Measurements from ENCODE around the gene FOXL3.

Gene FOXL3

GRCh38 chr7:276230-276835 is 13.6 kb upstream of the FOXL3 start:
- H3K9me3 ChIP-seq (ENCODE audit: control insufficient read depth in 1 of 2, low read length in 2 of 2): peaks cover 0 to 20% of the 10 kb centered on the region in 2 donors
- no peak overlapping the region for H3K4me3 ChIP-seq (ENCODE audit: low read depth in 1 of 2, low read length in 2 of 2)

GRCh38 chr7:277228-277627 is 12.7 kb upstream of the FOXL3 start:
- Histone ChIP-seq H3K36me3 (ENCODE audit: control insufficient read depth in 1 of 2, insufficient read depth in 2 of 2, low read length in 2 of 2) (no peaks in the 10 kb centered on the region), H3K9ac (ENCODE audit: low read depth in 1 of 2, low read length in 2 of 2) (no peak overlapping the region), H3K27ac (ENCODE audit: low read depth, low read length) (no peak overlapping the region), H3K27me3 (ENCODE audit: control insufficient read depth in 1 of 2, insufficient read depth in 2 of 2, low read length in 2 of 2) (no peaks in the 10 kb centered on the region), H3K4me3 (ENCODE audit: low read depth in 1 of 2, low read length in 2 of 2) (no peak overlapping the region), H3K4me1 (ENCODE audit: control insufficient read depth in 1 of 2, insufficient read depth in 2 of 2, low read length in 2 of 2) (no peaks in the 10 kb centered on the region), H3K9me3 (ENCODE audit: control insufficient read depth in 1 of 2, low read length in 2 of 2) (peaks cover 0 to 20% of the 10 kb centered on the region in 2 donors)

More at GRCh38 chr7:276230-276835, 13.6 kb upstream of the FOXL3 start:
- Histone ChIP-seq H3K27me3 (ENCODE audit: control insufficient read depth in 1 of 2, insufficient read depth in 2 of 2, low read length in 2 of 2) (no peaks in the 10 kb centered on the region), H3K36me3 (ENCODE audit: control insufficient read depth in 1 of 2, insufficient read depth in 2 of 2, low read length in 2 of 2) (no peaks in the 10 kb centered on the region), H3K4me1 (ENCODE audit: control insufficient read depth in 1 of 2, insufficient read depth in 2 of 2, low read length in 2 of 2) (no peaks in the 10 kb centered on the region), H3K27ac (ENCODE audit: low read depth, low read length) (no peak overlapping the region), H3K9ac (ENCODE audit: low read depth in 1 of 2, low read length in 2 of 2) (no peak overlapping the region)

GRCh38 chr7:278081-278480 is 11.9 kb upstream of the FOXL3 start:
- H3K4me3 ChIP-seq (ENCODE audit: low read depth in 1 of 2, low read length in 2 of 2): no peak overlapping the region
- no peak overlapping the region for H3K9ac ChIP-seq (ENCODE audit: low read depth in 1 of 2, low read length in 2 of 2)
- no peaks in the 10 kb centered on the region for H3K27me3 ChIP-seq (ENCODE audit: control insufficient read depth in 1 of 2, insufficient read depth in 2 of 2, low read length in 2 of 2)
- no peak overlapping the region for H3K27ac ChIP-seq (ENCODE audit: low read depth, low read length)
- no peaks in the 10 kb centered on the region for H3K36me3 ChIP-seq (ENCODE audit: control insufficient read depth in 1 of 2, insufficient read depth in 2 of 2, low read length in 2 of 2)
- H3K4me1 ChIP-seq (ENCODE audit: control insufficient read depth in 1 of 2, insufficient read depth in 2 of 2, low read length in 2 of 2): no peaks in the 10 kb centered on the region
- H3K9me3 ChIP-seq (ENCODE audit: control insufficient read depth in 1 of 2, low read length in 2 of 2): peaks cover 0 to 14% of the 10 kb centered on the region in 2 donors

GRCh38 chr7:279821-280220 is 10.1 kb upstream of the FOXL3 start:
- Histone ChIP-seq H3K4me3 (ENCODE audit: low read depth in 1 of 2, low read length in 2 of 2) (no peak overlapping the region), H3K9me3 (ENCODE audit: control insufficient read depth in 1 of 2, low read length in 2 of 2) (peaks cover 0 to 11% of the 10 kb centered on the region in 2 donors), H3K27ac (ENCODE audit: low read depth, low read length) (no peak overlapping the region), H3K27me3 (ENCODE audit: control insufficient read depth in 1 of 2, insufficient read depth in 2 of 2, low read length in 2 of 2) (no peaks in the 10 kb centered on the region), H3K9ac (ENCODE audit: low read depth in 1 of 2, low read length in 2 of 2) (no peak overlapping the region), H3K36me3 (ENCODE audit: control insufficient read depth in 1 of 2, insufficient read depth in 2 of 2, low read length in 2 of 2) (no peaks in the 10 kb centered on the region), H3K4me1 (ENCODE audit: control insufficient read depth in 1 of 2, insufficient read depth in 2 of 2, low read length in 2 of 2) (peaks cover 4% of the 10 kb centered on the region in 2 donors)

- Histone ChIP-seq H3K27me3 (ENCODE audit: control insufficient read depth in 1 of 2, insufficient read depth in 2 of 2, low read length in 2 of 2) (no peaks in the 10 kb centered on the region), H3K9ac (ENCODE audit: low read depth in 1 of 2, low read length in 2 of 2) (no peak overlapping the region), H3K4me1 (ENCODE audit: control insufficient read depth in 1 of 2, insufficient read depth in 2 of 2, low read length in 2 of 2) (peaks cover 9 to 11% of the 10 kb centered on the region in 2 donors)
These were observed 9.5 kb upstream of the FOXL3 start for GRCh38 chr7:280461-280860.

GRCh38 chr7:281637-282036 is 8.3 kb upstream of the FOXL3 start:
- peaks cover 0 to 3% of the 10 kb centered on the region in 2 donors for H3K27me3 ChIP-seq (ENCODE audit: control insufficient read depth in 1 of 2, insufficient read depth in 2 of 2, low read length in 2 of 2)
- H3K4me3 ChIP-seq (ENCODE audit: low read depth in 1 of 2, low read length in 2 of 2): no peak overlapping the region
- peaks cover 0 to 4% of the 10 kb centered on the region in 2 donors for H3K9me3 ChIP-seq (ENCODE audit: control insufficient read depth in 1 of 2, low read length in 2 of 2)

More at GRCh38 chr7:280461-280860, 9.5 kb upstream of the FOXL3 start:
- H3K9me3 ChIP-seq (ENCODE audit: control insufficient read depth in 1 of 2, low read length in 2 of 2): peaks cover 0 to 11% of the 10 kb centered on the region in 2 donors
- no peak overlapping the region for H3K27ac ChIP-seq (ENCODE audit: low read depth, low read length)
- no peaks in the 10 kb centered on the region for H3K36me3 ChIP-seq (ENCODE audit: control insufficient read depth in 1 of 2, insufficient read depth in 2 of 2, low read length in 2 of 2)
- H3K4me3 ChIP-seq (ENCODE audit: low read depth in 1 of 2, low read length in 2 of 2): no peak overlapping the region

GRCh38 chr7:282621-283020 is 7.3 kb upstream of the FOXL3 start:
- Histone ChIP-seq H3K27me3 (ENCODE audit: control insufficient read depth in 1 of 2, insufficient read depth in 2 of 2, low read length in 2 of 2) (peaks cover 0 to 3% of the 10 kb centered on the region in 2 donors), H3K9ac (ENCODE audit: low read depth in 1 of 2, low read length in 2 of 2) (no peak overlapping the region), H3K9me3 (ENCODE audit: control insufficient read depth in 1 of 2, low read length in 2 of 2) (no peaks in the 10 kb centered on the region), H3K36me3 (ENCODE audit: control insufficient read depth in 1 of 2, insufficient read depth in 2 of 2, low read length in 2 of 2) (no peaks in the 10 kb centered on the region), H3K27ac (ENCODE audit: low read depth, low read length) (no peak overlapping the region), H3K4me1 (ENCODE audit: control insufficient read depth in 1 of 2, insufficient read depth in 2 of 2, low read length in 2 of 2) (peaks cover 12 to 16% of the 10 kb centered on the region in 2 donors), H3K4me3 (ENCODE audit: low read depth in 1 of 2, low read length in 2 of 2) (no peak overlapping the region)

More at GRCh38 chr7:281637-282036, 8.3 kb upstream of the FOXL3 start:
- Histone ChIP-seq H3K4me1 (ENCODE audit: control insufficient read depth in 1 of 2, insufficient read depth in 2 of 2, low read length in 2 of 2) (peaks cover 12 to 16% of the 10 kb centered on the region in 2 donors), H3K27ac (ENCODE audit: low read depth, low read length) (no peak overlapping the region), H3K9ac (ENCODE audit: low read depth in 1 of 2, low read length in 2 of 2) (no peak overlapping the region), H3K36me3 (ENCODE audit: control insufficient read depth in 1 of 2, insufficient read depth in 2 of 2, low read length in 2 of 2) (no peaks in the 10 kb centered on the region)

- Histone ChIP-seq H3K27ac (ENCODE audit: low read depth, low read length) (no peak overlapping the region), H3K27me3 (ENCODE audit: control insufficient read depth in 1 of 2, insufficient read depth in 2 of 2, low read length in 2 of 2) (peaks cover 4 to 18% of the 10 kb centered on the region in 2 donors), H3K36me3 (ENCODE audit: control insufficient read depth in 1 of 2, insufficient read depth in 2 of 2, low read length in 2 of 2) (no peaks in the 10 kb centered on the region), H3K4me1 (ENCODE audit: control insufficient read depth in 1 of 2, insufficient read depth in 2 of 2, low read length in 2 of 2) (peaks cover 12 to 16% of the 10 kb centered on the region in 2 donors), H3K9ac (ENCODE audit: low read depth in 1 of 2, low read length in 2 of 2) (peak overlapping the region in 1 of 2 donors; percentile 38), H3K9me3 (ENCODE audit: control insufficient read depth in 1 of 2, low read length in 2 of 2) (no peaks in the 10 kb centered on the region), H3K4me3 (ENCODE audit: low read depth in 1 of 2, low read length in 2 of 2) (peak overlapping the region; percentile 34 to 43)
These were observed 4.9 kb upstream of the FOXL3 start for GRCh38 chr7:284762-285722.

GRCh38 chr7:285731-286130 is 4.2 kb upstream of the FOXL3 start:
- H3K4me3 ChIP-seq (ENCODE audit: low read depth in 1 of 2, low read length in 2 of 2): no peak overlapping the region
- no peaks in the 10 kb centered on the region for H3K9me3 ChIP-seq (ENCODE audit: control insufficient read depth in 1 of 2, low read length in 2 of 2)
- no peaks in the 10 kb centered on the region for H3K36me3 ChIP-seq (ENCODE audit: control insufficient read depth in 1 of 2, insufficient read depth in 2 of 2, low read length in 2 of 2)
- no peak overlapping the region for H3K9ac ChIP-seq (ENCODE audit: low read depth in 1 of 2, low read length in 2 of 2)
- H3K4me1 ChIP-seq (ENCODE audit: control insufficient read depth in 1 of 2, insufficient read depth in 2 of 2, low read length in 2 of 2): peaks cover 12 to 16% of the 10 kb centered on the region in 2 donors
- H3K27ac ChIP-seq (ENCODE audit: low read depth, low read length): no peak overlapping the region
- peaks cover 10 to 24% of the 10 kb centered on the region in 2 donors for H3K27me3 ChIP-seq (ENCODE audit: control insufficient read depth in 1 of 2, insufficient read depth in 2 of 2, low read length in 2 of 2)

GRCh38 chr7:286266-286665 is 3.7 kb upstream of the FOXL3 start:
- no peaks in the 10 kb centered on the region for H3K9me3 ChIP-seq (ENCODE audit: control insufficient read depth in 1 of 2, low read length in 2 of 2)
- H3K27me3 ChIP-seq (ENCODE audit: control insufficient read depth in 1 of 2, insufficient read depth in 2 of 2, low read length in 2 of 2): peaks cover 11 to 26% of the 10 kb centered on the region in 2 donors
- no peak overlapping the region for H3K4me3 ChIP-seq (ENCODE audit: low read depth in 1 of 2, low read length in 2 of 2)
- H3K36me3 ChIP-seq (ENCODE audit: control insufficient read depth in 1 of 2, insufficient read depth in 2 of 2, low read length in 2 of 2): no peaks in the 10 kb centered on the region
- no peak overlapping the region for H3K27ac ChIP-seq (ENCODE audit: low read depth, low read length)
- no peak overlapping the region for H3K9ac ChIP-seq (ENCODE audit: low read depth in 1 of 2, low read length in 2 of 2)
- H3K4me1 ChIP-seq (ENCODE audit: control insufficient read depth in 1 of 2, insufficient read depth in 2 of 2, low read length in 2 of 2): peaks cover 12 to 16% of the 10 kb centered on the region in 2 donors

Measured in duodenal mucosa (tissue), 2 donors.